Panc1 (cell line): Measurements from ENCODE around the gene MAN2A2. TPM values are rescaled to one million over a fixed set of nuclear protein-coding genes. Genes with fewer than 3 reads are reported as not detected.

Experiments used
- ATAC-seq: fragments of 200-7000 bp; cut with Tn5 transposase; 2 replicates; pipeline ENCODE4 v1.9.1; 2020; ENCODE audit warnings: mild to moderate bottlenecking, moderate library complexity
- BruUV-seq: library from RNA; stranded (reverse); fragments of 400-500 nt; replicated peaks from 2 replicates; lab custom pipeline; 2021; lab: Mats Ljungman, UMichigan
- CTCF ChIA-PET: fragments of 300-600 bp; sonication (Branson Sonifier 250); formaldehyde crosslinking; loops from one replicate; lab custom pipeline; 2022; ENCODE audit warnings: antibody characterized with exemption; lab: Charles Lee
- POLR2A ChIA-PET: fragments of 300-600 bp; sonication (Branson Sonifier 250); formaldehyde crosslinking; loops from one replicate; lab custom pipeline; 2022; ENCODE audit warnings: antibody characterized with exemption; lab: Charles Lee
- DNase-seq: peaks from one replicate; pipeline ENCODE4 v3.0.0-alpha.2; 2010; ENCODE audit warnings: low read depth, low spot score
- H3K27ac ChIP-seq: 2 replicates; pipeline ENCODE4 v1.5.1; 2011; ENCODE audit warnings: mild to moderate bottlenecking, low read length, inconsistent platforms
- H3K27me3 ChIP-seq: fragments of 200-500 bp; sonication (Bioruptor generic); 2 replicates; pipeline ENCODE4 v1.6.0; 2014; ENCODE audit warnings: low read length, inconsistent platforms; ENCODE audit not compliant: control insufficient read depth, insufficient read depth
- H3K36me3 ChIP-seq: fragments of 200-500 bp; sonication (Bioruptor generic); 2 replicates; pipeline ENCODE4 v1.5.1; 2014; ENCODE audit warnings: inconsistent platforms, mild to moderate bottlenecking, low read length, moderate library complexity; ENCODE audit not compliant: control insufficient read depth, insufficient read depth
- H3K4me1 ChIP-seq: 2 replicates; pipeline ENCODE4 v1.5.1; 2011; ENCODE audit warnings: inconsistent platforms, mild to moderate bottlenecking, low read length, moderate library complexity; ENCODE audit not compliant: control insufficient read depth, insufficient read depth
- H3K4me3 ChIP-seq, 2 experiments: 2 replicates each; pipeline ENCODE4 v1.5.1; 2011 to 2012; ENCODE audit warnings: low read depth in 2 of 2, low read length in 2 of 2, mild to moderate bottlenecking in 2 of 2, inconsistent platforms in 1 of 2, moderate library complexity in 1 of 2
- H3K9me3 ChIP-seq: fragments of 200-500 bp; sonication (Bioruptor generic); 2 replicates; pipeline ENCODE4 v1.5.1; 2014; ENCODE audit warnings: low read depth, mild to moderate bottlenecking, inconsistent platforms, low read length, moderate library complexity; ENCODE audit not compliant: control insufficient read depth, insufficient read depth
- CTCF ChIP-seq: fragments of 450-650 bp; IDR thresholded peaks from 2 replicates; pipeline ENCODE4 v1.5.1; 2017; ENCODE audit warnings: mild to moderate bottlenecking
- POLR2AphosphoS5 ChIP-seq: IDR thresholded peaks from 2 replicates; pipeline ENCODE4 v1.6.1; 2012; ENCODE audit warnings: mild to moderate bottlenecking, low read depth, low read length, moderate library complexity
- REST ChIP-seq, 2 experiments: IDR thresholded peaks; 2 replicates each; pipeline ENCODE4 v1.6.1; 2011 to 2012; ENCODE audit warnings: low read depth in 2 of 2, control low read depth in 1 of 2, low read length in 1 of 2, mild to moderate bottlenecking in 1 of 2, moderate library complexity in 1 of 2; ENCODE audit not compliant: insufficient read depth in 1 of 2
- SIN3A ChIP-seq: IDR thresholded peaks from 2 replicates; pipeline ENCODE4 v1.6.1; 2012; ENCODE audit warnings: low read depth, mild to moderate bottlenecking, low read length, moderate library complexity, borderline replicate concordance; ENCODE audit not compliant: insufficient read depth
- TCF7L2 ChIP-seq: IDR thresholded peaks from 2 replicates; pipeline ENCODE4 v1.6.1; 2011; ENCODE audit warnings: mild to moderate bottlenecking, low read depth, low read length, inconsistent platforms
- in situ Hi-C: cut with HindIII; loops from 2 replicates; pipeline ENCODE4 v1.10.0; 2016; ENCODE audit warnings: low sequenced_read_pairs, low pct_unique_long_range_greater_than_20kb
- intact Hi-C: fragments of 100-400 bp; cut with micrococcal nuclease; formaldehyde crosslinking; loops from one replicate; pipeline ENCODE4 v1.10.0; 2022; ENCODE audit not compliant: unreplicated experiment
- total RNA-seq: library from RNA; stranded (reverse); gene quantifications from one replicate; pipeline ENCODE4 v1.2.1, GENCODE V29; 2021; ENCODE audit not compliant: unreplicated experiment

The MAN2A2 gene
- total RNA-seq, 1 experiment from 2014 or later = 77.2 TPM

GRCh38 chr15:90959028-90959595, 56.0 kb downstream of the MAN2A2 start:
- Histone ChIP-seq H3K4me3 (no peak overlapping the region), H3K9me3 (no peaks in the 10 kb centered on the region), H3K36me3 (peaks cover 2% of the 10 kb centered on the region), H3K27ac (no peak overlapping the region), H3K27me3 (no peaks in the 10 kb centered on the region), H3K4me1 (peaks cover 17% of the 10 kb centered on the region)
- DNase-seq = no peak
- TF ChIP-seq POLR2AphosphoS5 (no peak), TCF7L2 (no peak), REST (IDR thresholded peaks at IDR 0.05; ENCODE audit: insufficient read depth in 1 of 2, low read depth in 2 of 2, low read length in 1 of 2) (no peak), CTCF (no peak), SIN3A (no peak)
- POLR2A ChIA-PET = interaction anchor here (0.6 kb wide), 1 partner anchor 138 kb away, joined by 3 read pairs; no protein-coding TSS in a partner anchor
- ATAC-seq = no peak
- BruUV-seq = no TSS peak
- in situ Hi-C loops (no loop called here), intact Hi-C loops (no loop called here)
- CTCF ChIA-PET = interaction anchor here (0.7 kb wide), 1 partner anchor 287 kb away, joined by 3 read pairs; no protein-coding TSS in a partner anchor

GRCh38 chr15:90959894-90960293, 56.8 kb downstream of the MAN2A2 start:
- in situ Hi-C loops = no loop called here
- CTCF ChIA-PET = no interaction called here
- TF ChIP-seq CTCF (no peak), REST (IDR thresholded peaks at IDR 0.05; ENCODE audit: insufficient read depth in 1 of 2, low read depth in 2 of 2, low read length in 1 of 2) (no peak), SIN3A (no peak)

More at GRCh38 chr15:90959894-90960293, 56.8 kb downstream of the MAN2A2 start:
- Histone ChIP-seq H3K27ac (no peak overlapping the region), H3K4me3 (no peak overlapping the region), H3K4me1 (peaks cover 14% of the 10 kb centered on the region), H3K27me3 (no peaks in the 10 kb centered on the region), H3K9me3 (no peaks in the 10 kb centered on the region), H3K36me3 (peaks cover 6% of the 10 kb centered on the region)
- intact Hi-C loops = no loop called here
- DNase-seq = no peak
- BruUV-seq = no TSS peak
- no peak for ATAC-seq
- POLR2A ChIA-PET = no interaction called here
